ENCODE results near the gene TAS1R1.

TAS1R1 gene

DNA sequence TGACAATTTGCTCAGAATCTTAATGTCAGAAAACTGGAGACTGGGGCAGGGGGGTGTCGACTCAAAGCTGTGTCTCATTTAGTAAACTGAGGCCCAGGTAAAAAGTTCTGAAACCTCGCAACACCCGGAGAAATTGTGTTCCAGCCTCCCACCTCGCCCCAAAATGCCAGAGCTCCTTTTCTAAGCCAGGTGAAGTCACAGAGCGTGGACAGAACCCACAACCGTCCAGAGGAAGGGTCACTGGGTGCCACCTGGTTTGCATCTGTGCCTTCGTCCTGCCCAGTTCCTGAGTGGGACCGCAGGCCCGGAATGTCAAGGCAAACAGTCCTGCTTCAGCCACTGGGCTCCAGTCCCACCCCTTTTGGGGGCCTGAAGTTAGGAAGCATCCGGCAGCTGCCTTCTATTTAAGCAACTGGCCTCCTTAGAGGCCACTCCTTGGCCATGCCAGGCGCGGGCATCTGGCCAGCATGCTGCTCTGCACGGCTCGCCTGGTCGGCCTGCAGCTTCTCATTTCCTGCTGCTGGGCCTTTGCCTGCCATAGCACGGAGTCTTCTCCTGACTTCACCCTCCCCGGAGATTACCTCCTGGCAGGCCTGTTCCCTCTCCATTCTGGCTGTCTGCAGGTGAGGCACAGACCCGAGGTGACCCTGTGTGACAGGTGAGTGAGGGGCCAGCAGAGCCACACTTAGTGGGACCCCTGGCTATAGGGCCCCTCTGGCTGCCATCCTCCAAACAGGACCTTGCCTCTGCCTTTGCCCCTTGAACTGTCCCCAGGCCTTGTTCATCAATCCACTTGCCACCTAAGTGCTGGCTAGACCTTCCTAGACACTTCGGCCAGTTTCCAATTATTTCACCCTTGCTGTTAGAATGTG lies at the start of gene TAS1R1:
TSS of gene TAS1R1 (plus strand) at position 401 of the 872 bp plus-strand sequence. CDS start at position 468, 67 bp downstream.
- TF ChIP-seq, protein P1, sequence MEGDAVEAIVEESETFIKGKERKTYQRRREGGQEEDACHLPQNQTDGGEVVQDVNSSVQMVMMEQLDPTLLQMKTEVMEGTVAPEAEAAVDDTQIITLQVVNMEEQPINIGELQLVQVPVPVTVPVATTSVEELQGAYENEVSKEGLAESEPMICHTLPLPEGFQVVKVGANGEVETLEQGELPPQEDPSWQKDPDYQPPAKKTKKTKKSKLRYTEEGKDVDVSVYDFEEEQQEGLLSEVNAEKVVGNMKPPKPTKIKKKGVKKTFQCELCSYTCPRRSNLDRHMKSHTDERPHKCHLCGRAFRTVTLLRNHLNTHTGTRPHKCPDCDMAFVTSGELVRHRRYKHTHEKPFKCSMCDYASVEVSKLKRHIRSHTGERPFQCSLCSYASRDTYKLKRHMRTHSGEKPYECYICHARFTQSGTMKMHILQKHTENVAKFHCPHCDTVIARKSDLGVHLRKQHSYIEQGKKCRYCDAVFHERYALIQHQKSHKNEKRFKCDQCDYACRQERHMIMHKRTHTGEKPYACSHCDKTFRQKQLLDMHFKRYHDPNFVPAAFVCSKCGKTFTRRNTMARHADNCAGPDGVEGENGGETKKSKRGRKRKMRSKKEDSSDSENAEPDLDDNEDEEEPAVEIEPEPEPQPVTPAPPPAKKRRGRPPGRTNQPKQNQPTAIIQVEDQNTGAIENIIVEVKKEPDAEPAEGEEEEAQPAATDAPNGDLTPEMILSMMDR (IDR thresholded peaks at IDR 0.05; ENCODE audit: control insufficient read depth, insufficient read depth, low read depth, low read length, missing control alignments), result no peak
- H3K4me3 ChIP-seq (ENCODE audit: control insufficient read depth, low read depth, low read length), result peak within 1 kb of the TSS; percentile 98
- DNase-seq (ENCODE audit: low read depth), result peak; percentile 13

DNA sequence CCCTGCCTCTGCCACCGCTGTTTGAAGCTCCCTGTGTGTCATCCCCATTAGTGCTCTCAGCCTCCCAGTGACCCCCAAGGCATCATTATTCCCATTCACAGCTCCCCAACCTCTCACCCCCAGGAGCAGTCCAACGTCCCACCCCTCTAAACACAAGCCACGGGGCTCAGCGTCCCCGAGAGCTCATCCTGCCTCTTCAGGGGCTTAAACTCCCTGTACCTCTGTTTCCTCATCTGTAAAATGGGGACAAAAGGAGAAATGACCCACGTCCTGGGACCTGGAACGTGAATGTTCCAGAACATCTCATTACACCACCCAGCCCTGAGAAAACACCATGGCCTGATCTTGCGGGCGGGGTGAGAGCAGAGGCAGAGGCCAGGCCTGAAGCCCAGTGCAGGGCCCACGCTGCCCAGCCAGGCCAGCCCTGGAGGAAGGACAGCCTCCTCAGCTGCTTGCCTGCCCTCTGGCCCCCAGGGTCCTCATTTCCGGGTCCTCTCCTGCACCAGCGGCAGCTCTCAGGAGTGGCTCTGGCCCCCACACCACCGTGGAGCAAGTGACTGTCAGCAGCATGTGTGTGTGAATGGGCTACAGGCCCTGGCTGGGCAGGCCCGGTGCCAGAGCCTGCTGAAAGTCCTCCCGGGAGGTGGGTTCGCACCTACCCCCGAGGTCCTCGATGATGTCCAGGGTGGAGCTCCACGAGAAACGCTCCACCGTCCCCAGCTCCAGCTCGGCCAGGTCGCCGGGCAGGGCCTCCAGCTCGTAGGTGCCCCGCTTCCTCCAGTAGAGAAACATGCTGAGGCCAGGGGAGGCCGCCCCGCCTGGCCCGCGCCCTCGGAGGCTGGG lies 49.5 kb upstream of the TAS1R1 start:
- TF ChIP-seq, protein P1 (IDR thresholded peaks at IDR 0.05; ENCODE audit: control insufficient read depth, insufficient read depth, low read depth, low read length, missing control alignments), result no peak
- no peak for DNase-seq (ENCODE audit: low read depth)
- no peak overlapping the region for H3K4me3 ChIP-seq (ENCODE audit: control insufficient read depth, low read depth, low read length)

DNA sequence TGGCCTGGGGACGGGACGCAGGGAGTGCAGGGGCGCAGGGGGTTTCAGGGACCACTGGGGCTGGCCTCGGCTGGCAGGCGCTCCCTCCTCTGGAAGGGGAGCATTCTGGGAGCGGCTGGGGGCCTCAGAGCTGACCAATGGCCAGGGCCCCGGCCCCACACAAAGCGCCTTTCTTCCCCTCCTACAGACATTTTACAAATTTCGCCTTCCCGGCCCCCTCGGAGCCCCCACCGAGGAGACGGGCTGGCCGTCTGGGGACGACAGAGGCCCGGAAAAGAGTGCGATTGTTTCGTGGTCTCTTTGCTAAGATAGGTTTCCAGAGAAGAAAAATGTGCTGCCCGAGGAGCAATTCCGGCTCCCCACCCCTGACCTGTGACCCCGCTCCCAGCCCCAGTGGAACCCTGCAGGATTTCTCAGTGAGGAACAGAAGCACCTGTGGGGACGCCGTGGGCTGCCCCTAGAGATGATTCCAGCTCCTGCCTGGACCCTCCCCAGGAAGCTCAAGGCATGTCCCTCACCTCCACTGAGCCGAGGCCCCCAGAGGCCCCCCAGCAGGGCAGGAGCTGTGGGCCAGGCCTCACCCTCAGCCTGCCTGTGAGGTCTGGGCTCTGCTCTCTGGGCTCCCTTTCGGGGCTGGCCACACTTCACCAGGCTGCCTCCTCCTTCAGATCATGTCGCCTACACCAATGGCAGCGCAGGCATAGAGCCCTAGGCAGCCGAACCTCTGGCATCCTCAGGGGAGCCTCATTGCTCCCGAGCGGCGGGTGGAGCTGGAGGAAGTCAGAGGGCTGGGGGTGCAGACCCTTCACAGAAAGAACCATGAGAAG lies 48.7 kb upstream of the TAS1R1 start:
- TF ChIP-seq, protein P1 (IDR thresholded peaks at IDR 0.05; ENCODE audit: control insufficient read depth, insufficient read depth, low read depth, low read length, missing control alignments), result no peak
- DNase-seq (ENCODE audit: low read depth), result no peak
- H3K4me3 ChIP-seq (ENCODE audit: control insufficient read depth, low read depth, low read length), result no peak overlapping the region

DNA sequence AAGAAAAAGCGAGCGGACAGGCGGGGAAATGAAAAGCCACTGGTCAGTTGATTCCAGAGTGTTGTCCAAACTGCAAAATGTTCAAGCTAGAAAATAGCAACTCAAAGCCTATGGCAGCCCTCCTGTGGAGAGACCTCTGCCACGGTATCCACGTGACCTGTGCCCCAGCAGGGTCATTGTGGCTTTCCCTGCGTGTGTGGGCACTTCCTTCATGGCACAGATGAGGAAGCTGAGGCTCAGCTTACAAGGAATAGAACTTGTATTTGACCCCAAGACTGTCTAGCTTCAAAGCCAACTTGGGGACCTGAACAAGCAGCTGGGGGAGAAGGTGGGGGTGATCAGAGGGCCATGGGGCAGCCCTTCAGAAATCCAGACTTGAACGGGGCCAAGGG lies 48.1 kb upstream of the TAS1R1 start:
- DNase-seq (ENCODE audit: low read depth), result no peak
- no peak overlapping the region for H3K4me3 ChIP-seq (ENCODE audit: control insufficient read depth, low read depth, low read length)
- TF ChIP-seq, protein P1 (IDR thresholded peaks at IDR 0.05; ENCODE audit: control insufficient read depth, insufficient read depth, low read depth, low read length, missing control alignments), result no peak

DNA sequence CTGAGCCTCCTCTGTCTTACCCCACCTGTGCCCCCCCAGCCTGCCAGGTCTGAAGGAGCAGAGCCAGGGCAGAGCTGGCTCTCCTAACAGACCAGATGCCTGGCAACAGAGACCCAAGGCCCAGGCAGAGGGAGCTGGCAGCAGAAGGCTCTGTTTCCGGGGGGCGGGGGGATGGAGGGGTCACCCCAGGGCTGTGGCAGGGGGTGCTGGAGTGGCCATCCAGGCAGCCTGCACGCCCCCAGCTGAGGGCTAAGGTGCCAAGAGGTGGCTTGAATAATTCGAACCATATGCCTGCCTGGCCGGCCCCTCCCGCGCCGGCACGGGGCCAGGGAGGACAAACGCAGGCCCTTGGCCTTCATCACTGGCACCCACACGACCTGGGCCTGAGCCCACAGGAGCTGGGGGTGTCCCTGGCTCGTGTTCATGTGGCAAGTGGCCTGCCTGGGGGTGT lies 47.6 kb upstream of the TAS1R1 start:
- H3K4me3 ChIP-seq (ENCODE audit: control insufficient read depth, low read depth, low read length), result no peak overlapping the region
- DNase-seq (ENCODE audit: low read depth), result no peak
- TF ChIP-seq, protein P1 (IDR thresholded peaks at IDR 0.05; ENCODE audit: control insufficient read depth, insufficient read depth, low read depth, low read length, missing control alignments), result no peak
